GM12878 (cell line): ENCODE results near the gene PDE7B. TPM values are rescaled to one million over a fixed set of nuclear protein-coding genes. Genes with fewer than 3 reads are reported as not detected.

Experiments
- ATAC-seq: fragments of 200-7000 bp; cut with Tn5 transposase; 3 replicates; pipeline ENCODE4 v1.9.1; 2020; ENCODE audit warnings: mild to moderate bottlenecking, moderate library complexity
- BruUV-seq: library from RNA; stranded (reverse); fragments of 400-500 nt; replicated peaks from 2 replicates; lab custom pipeline; 2021; lab: Mats Ljungman, UMichigan
- CTCF ChIA-PET: fragments of 300-600 bp; sonication (Branson Sonifier 250); formaldehyde crosslinking; extraction: SDS; loops from one replicate; lab custom pipeline; 2021; ENCODE audit warnings: inconsistent platforms; lab: Yijun Ruan, JAX
- POLR2A ChIA-PET: fragments of 350-600 bp; formaldehyde crosslinking; extraction: SDS; loops from one replicate; lab custom pipeline; 2021; ENCODE audit warnings: inconsistent platforms; lab: Charles Lee
- RAD21 ChIA-PET: fragments of 300-600 bp; sonication (Branson Sonifier 250); formaldehyde crosslinking; loops from one replicate; lab custom pipeline; 2023; ENCODE audit warnings: antibody characterized with exemption; ENCODE audit not compliant: unreplicated experiment; lab: Charles Lee
- SMC1A ChIA-PET: fragments of 300-600 bp; sonication (Branson Sonifier 250); formaldehyde crosslinking; loops from one replicate; lab custom pipeline; 2023; ENCODE audit not compliant: unreplicated experiment, uncharacterized antibody; lab: Charles Lee
- DNase-seq: peaks from one replicate; pipeline ENCODE4 v3.0.0-alpha.2; 2011; ENCODE audit warnings: low read depth, low spot score
- FAIRE-seq: peaks from 3 replicates; lab custom pipeline; 2011; peaks lifted over from hg19 to GRCh38; lab: Jason Lieb, UNC
- H2AFZ ChIP-seq: 2 replicates; pipeline ENCODE4 v1.6.0; 2011; ENCODE audit warnings: low read depth, low read length, control low read depth; ENCODE audit not compliant: control insufficient read depth
- H3K27ac ChIP-seq: 2 replicates; pipeline ENCODE4 v1.5.1; 2011; ENCODE audit warnings: control low read depth; ENCODE audit not compliant: control insufficient read depth, insufficient read depth
- H3K27me3 ChIP-seq, 2 experiments: replicated peaks in 1 of 2; 2 replicates each; pipeline versions ENCODE4 v1.6.0 to v1.6.1; 2011; ENCODE audit warnings: low read length in 1 of 2; ENCODE audit not compliant: control insufficient read depth in 2 of 2, insufficient read depth in 2 of 2
- H3K36me3 ChIP-seq, 2 experiments: 2 replicates each; pipeline ENCODE4 v1.5.1; 2011; ENCODE audit warnings: low read length in 1 of 2; ENCODE audit not compliant: control insufficient read depth in 2 of 2, insufficient read depth in 2 of 2
- H3K4me1 ChIP-seq: 2 replicates; pipeline ENCODE4 v1.6.1; 2011; ENCODE audit warnings: mild to moderate bottlenecking, low read length, moderate library complexity, mixed read lengths; ENCODE audit not compliant: control insufficient read depth, insufficient read depth
- H3K4me2 ChIP-seq: 2 replicates; pipeline ENCODE4 v1.6.0; 2011; ENCODE audit warnings: control low read depth; ENCODE audit not compliant: control insufficient read depth, insufficient read depth
- H3K4me3 ChIP-seq: fragments of 200-600 bp; sonication (generic); 2 replicates; pipeline ENCODE4 v1.5.1; 2016
- H3K79me2 ChIP-seq: 2 replicates; pipeline ENCODE4 v1.6.0; 2011; ENCODE audit warnings: low read length; ENCODE audit not compliant: control insufficient read depth, insufficient read depth
- H3K9ac ChIP-seq: 2 replicates; pipeline ENCODE4 v1.8.0; 2011; ENCODE audit warnings: low read length, control low read depth, mixed read lengths; ENCODE audit not compliant: control insufficient read depth, insufficient read depth
- H3K9me3 ChIP-seq: replicated peaks from 3 replicates; pipeline ENCODE4 v1.5.1; 2011; ENCODE audit warnings: mild to moderate bottlenecking, low read length; ENCODE audit not compliant: control insufficient read depth, insufficient read depth
- H4K20me1 ChIP-seq: 2 replicates; pipeline ENCODE4 v1.6.0; 2011; ENCODE audit not compliant: control insufficient read depth, insufficient read depth
- ETV6 ChIP-seq, 2 experiments: fragments of 450-650 bp in 1 of 2; IDR thresholded peaks in 1 of 2; conservative IDR thresholded peaks in 1 of 2; 2 replicates each; pipeline ENCODE4 v1.6.1; 2014; ENCODE audit warnings: antibody characterized with exemption in 1 of 2, borderline replicate concordance in 1 of 2, low read depth in 1 of 2, mild to moderate bottlenecking in 1 of 2, moderate library complexity in 1 of 2
- HDGF ChIP-seq: fragments of 450-650 bp; IDR thresholded peaks from 2 replicates; pipeline ENCODE4 v1.6.1; 2016; ENCODE audit warnings: antibody characterized with exemption
- POLR2AphosphoS5 ChIP-seq: IDR thresholded peaks from 2 replicates; pipeline ENCODE4 v1.6.1; 2011; ENCODE audit warnings: mild to moderate bottlenecking, low read length, inconsistent platforms
- RAD51 ChIP-seq: fragments of 450-650 bp; IDR thresholded peaks from 2 replicates; pipeline ENCODE4 v1.6.1; 2016; ENCODE audit warnings: moderate library complexity, mild to moderate bottlenecking, inconsistent platforms
- RB1 ChIP-seq: fragments of 450-650 bp; formaldehyde crosslinking; IDR thresholded peaks from 2 replicates; pipeline ENCODE4 v1.6.1; 2017; ENCODE audit warnings: mild to moderate bottlenecking, borderline replicate concordance
- WGBS: methylation state at CpG from one replicate; pipeline ENCODE4 v1.1.6; 2016; ENCODE audit warnings: low lambda C conversion rate; ENCODE audit not compliant: insufficient replicate concordance, insufficient coverage; ENCODE audit errors: missing lambda C conversion rate; 5-methylcytosine and 5-hydroxymethylcytosine counted together
- in situ Hi-C: fragments of 300-500 bp; cut with MboI; formaldehyde crosslinking; loops from 9 replicates; pipeline ENCODE4 v1.14.3; 2018; ENCODE audit warnings: mixed read lengths
- intact Hi-C: fragments of 100-400 bp; cut with micrococcal nuclease; formaldehyde crosslinking; loops from one replicate; pipeline ENCODE4 v1.14.2; 2022; ENCODE audit not compliant: unreplicated experiment
- polyA plus RNA-seq, 11 experiments: library from polyadenylated mRNA; depleted of rRNA in 4 of 11; unstranded in 6 of 11; stranded (reverse) in 5 of 11; fragments of >200 nt; fragmentation: Nextera tagmentation in 4 of 11; fragmentation: Illumina TruSeq in 1 of 11; extraction: Ambion mirVana in 4 of 11; extraction: Trizol in 1 of 11; gene quantifications; 1 replicate in 1 of 11; 2 replicates in 10 of 11; pipeline versions ENCODE4 v1.2.1 to v1.2.3, GENCODE V29; 2011 to 2016; ENCODE audit warnings: inconsistent platforms in 2 of 11, missing spikeins in 2 of 11, low read depth in 1 of 11
- total RNA-seq, 4 experiments: library from RNA; depleted of rRNA in 3 of 4; stranded (reverse); fragments of >200 nt in 3 of 4; fragmentation: Illumina TruSeq in 1 of 4; extraction: Trizol in 1 of 4; gene quantifications; 2 replicates each; pipeline versions ENCODE4 v1.2.1 to v1.2.3, GENCODE V29; 2013 to 2021
- TF ChIP-seq, protein P1 (sequence below): fragments of 150-350 bp; IDR thresholded peaks from 2 replicates; pipeline ENCODE4 v1.6.1; 2014; ENCODE audit warnings: mild to moderate bottlenecking, low read depth, low read length
- TF ChIP-seq, protein P2 (sequence below): fragments of 450-650 bp; IDR thresholded peaks from 2 replicates; pipeline ENCODE4 v1.6.1; 2017; ENCODE audit warnings: borderline replicate concordance
- TF ChIP-seq, protein P3 (sequence below): fragments of 450-650 bp; IDR thresholded peaks from 2 replicates; pipeline ENCODE4 v1.6.1; 2017; ENCODE audit warnings: mild to moderate bottlenecking, moderate library complexity
- TF ChIP-seq, protein P4 (sequence below): fragments of 150-350 bp; IDR thresholded peaks from 2 replicates; pipeline ENCODE4 v1.6.1; 2016; ENCODE audit warnings: low read depth, low read length

The PDE7B gene
- total and polyA plus RNA-seq, 10 of the 15 experiments (the other 5 are each of a cell fraction or from before 2014, with no cell fraction given), result not detected

DNA sequence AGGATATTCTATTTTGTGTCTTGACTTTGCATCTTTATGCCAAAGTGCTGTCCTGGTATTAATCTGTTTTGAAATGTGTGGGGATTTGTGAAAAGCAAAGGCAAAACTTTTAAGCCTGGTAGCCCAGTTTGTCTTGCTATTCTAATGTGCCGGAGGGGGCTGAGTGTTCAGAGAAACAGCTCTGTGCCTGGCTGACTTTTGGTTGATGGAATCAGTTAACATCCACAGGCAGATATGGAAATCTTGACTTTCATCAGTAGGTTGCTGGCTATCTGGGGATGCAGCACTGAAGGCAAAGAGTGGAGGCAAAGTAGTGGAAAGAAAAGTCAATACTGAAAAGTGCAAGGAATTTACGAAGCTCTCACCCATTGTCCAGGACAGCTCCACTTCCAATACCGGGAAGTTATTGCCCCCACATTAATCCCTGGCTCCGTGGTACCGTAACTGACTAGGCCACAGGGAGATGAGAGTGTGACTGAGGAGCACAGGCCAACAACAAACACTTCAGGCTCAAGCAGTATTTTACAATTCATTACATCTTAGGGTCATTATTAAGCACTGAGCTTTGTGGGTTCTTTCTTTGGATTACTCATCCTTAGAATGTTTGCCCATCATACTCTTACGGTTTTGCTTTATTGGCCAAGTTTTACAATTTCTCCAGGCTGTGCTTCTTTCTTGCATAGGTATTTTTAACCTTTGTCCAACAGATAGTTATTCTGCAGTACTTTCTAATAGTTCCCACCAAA lies 234.0 kb downstream of the PDE7B start (continued):
- TF ChIP-seq, protein P1, sequence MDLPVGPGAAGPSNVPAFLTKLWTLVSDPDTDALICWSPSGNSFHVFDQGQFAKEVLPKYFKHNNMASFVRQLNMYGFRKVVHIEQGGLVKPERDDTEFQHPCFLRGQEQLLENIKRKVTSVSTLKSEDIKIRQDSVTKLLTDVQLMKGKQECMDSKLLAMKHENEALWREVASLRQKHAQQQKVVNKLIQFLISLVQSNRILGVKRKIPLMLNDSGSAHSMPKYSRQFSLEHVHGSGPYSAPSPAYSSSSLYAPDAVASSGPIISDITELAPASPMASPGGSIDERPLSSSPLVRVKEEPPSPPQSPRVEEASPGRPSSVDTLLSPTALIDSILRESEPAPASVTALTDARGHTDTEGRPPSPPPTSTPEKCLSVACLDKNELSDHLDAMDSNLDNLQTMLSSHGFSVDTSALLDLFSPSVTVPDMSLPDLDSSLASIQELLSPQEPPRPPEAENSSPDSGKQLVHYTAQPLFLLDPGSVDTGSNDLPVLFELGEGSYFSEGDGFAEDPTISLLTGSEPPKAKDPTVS, result no peak
- TF ChIP-seq, all 136 proteins: peak for 0

DNA sequence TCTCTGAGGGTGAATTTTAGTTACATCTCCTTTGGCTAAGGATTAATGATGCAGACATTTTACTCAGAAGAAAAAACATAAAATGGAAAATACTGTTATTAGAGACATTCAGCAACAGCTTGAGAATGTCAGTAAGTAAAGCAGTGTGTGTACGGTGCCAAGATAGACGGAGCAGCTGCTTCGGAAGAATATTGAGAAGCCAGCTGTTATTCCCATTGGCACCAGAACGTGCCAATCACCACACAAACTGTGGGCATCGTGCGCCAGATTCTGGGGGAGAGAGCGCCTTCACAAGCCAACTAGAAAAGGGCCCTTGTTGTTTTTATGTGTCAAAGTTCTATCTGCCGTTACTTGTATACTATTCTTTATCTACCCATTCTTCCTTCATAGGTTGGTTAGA lies 235.2 kb downstream of the PDE7B start:
- no peak overlapping the region for H3K27ac ChIP-seq
- no TSS peak for BruUV-seq
- H3K9ac ChIP-seq, result no peak overlapping the region
- POLR2A ChIA-PET, result no interaction called here
- H3K36me3 ChIP-seq, result no peaks in the 10 kb centered on the region
- H3K27me3 ChIP-seq, result peaks cover 0 to 2% of the 10 kb centered on the region in 2 experiments; a peak in 1 of 4 replicates
- 66% methylated on average over 8 of the region's 8 CpGs for WGBS
- H2AFZ ChIP-seq, result no peak overlapping the region
- H3K9me3 ChIP-seq, result no peaks in the 10 kb centered on the region
- SMC1A ChIA-PET, result no interaction called here
- H3K79me2 ChIP-seq, result no peaks in the 10 kb centered on the region
- H3K4me1 ChIP-seq, result no peaks in the 10 kb centered on the region
- FAIRE-seq, result no peak
- no peak for DNase-seq
- in situ Hi-C loops, result no loop called here
- ATAC-seq, result no peak
- RAD21 ChIA-PET, result no interaction called here
- CTCF ChIA-PET, result no interaction called here
- no peak overlapping the region for H3K4me2 ChIP-seq
- H3K4me3 ChIP-seq, result no peak overlapping the region
- no peaks in the 10 kb centered on the region for H4K20me1 ChIP-seq
- intact Hi-C loops, result no loop called here
- TF ChIP-seq ETV6 (conservative IDR thresholded peaks at IDR 0.05 in 1 of 2, IDR thresholded peaks at IDR 0.05 in 1 of 2; ENCODE audit: borderline replicate concordance in 1 of 2, low read depth in 1 of 2), result no peak
- TF ChIP-seq HDGF, result no peak
- TF ChIP-seq, protein P2, sequence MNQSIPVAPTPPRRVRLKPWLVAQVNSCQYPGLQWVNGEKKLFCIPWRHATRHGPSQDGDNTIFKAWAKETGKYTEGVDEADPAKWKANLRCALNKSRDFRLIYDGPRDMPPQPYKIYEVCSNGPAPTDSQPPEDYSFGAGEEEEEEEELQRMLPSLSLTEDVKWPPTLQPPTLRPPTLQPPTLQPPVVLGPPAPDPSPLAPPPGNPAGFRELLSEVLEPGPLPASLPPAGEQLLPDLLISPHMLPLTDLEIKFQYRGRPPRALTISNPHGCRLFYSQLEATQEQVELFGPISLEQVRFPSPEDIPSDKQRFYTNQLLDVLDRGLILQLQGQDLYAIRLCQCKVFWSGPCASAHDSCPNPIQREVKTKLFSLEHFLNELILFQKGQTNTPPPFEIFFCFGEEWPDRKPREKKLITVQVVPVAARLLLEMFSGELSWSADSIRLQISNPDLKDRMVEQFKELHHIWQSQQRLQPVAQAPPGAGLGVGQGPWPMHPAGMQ, result no peak
- TF ChIP-seq RAD51, result no peak
- TF ChIP-seq, protein P3, sequence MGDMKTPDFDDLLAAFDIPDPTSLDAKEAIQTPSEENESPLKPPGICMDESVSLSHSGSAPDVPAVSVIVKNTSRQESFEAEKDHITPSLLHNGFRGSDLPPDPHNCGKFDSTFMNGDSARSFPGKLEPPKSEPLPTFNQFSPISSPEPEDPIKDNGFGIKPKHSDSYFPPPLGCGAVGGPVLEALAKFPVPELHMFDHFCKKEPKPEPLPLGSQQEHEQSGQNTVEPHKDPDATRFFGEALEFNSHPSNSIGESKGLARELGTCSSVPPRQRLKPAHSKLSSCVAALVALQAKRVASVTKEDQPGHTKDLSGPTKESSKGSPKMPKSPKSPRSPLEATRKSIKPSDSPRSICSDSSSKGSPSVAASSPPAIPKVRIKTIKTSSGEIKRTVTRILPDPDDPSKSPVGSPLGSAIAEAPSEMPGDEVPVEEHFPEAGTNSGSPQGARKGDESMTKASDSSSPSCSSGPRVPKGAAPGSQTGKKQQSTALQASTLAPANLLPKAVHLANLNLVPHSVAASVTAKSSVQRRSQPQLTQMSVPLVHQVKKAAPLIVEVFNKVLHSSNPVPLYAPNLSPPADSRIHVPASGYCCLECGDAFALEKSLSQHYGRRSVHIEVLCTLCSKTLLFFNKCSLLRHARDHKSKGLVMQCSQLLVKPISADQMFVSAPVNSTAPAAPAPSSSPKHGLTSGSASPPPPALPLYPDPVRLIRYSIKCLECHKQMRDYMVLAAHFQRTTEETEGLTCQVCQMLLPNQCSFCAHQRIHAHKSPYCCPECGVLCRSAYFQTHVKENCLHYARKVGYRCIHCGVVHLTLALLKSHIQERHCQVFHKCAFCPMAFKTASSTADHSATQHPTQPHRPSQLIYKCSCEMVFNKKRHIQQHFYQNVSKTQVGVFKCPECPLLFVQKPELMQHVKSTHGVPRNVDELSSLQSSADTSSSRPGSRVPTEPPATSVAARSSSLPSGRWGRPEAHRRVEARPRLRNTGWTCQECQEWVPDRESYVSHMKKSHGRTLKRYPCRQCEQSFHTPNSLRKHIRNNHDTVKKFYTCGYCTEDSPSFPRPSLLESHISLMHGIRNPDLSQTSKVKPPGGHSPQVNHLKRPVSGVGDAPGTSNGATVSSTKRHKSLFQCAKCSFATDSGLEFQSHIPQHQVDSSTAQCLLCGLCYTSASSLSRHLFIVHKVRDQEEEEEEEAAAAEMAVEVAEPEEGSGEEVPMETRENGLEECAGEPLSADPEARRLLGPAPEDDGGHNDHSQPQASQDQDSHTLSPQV, result no peak
- TF ChIP-seq, protein P4, sequence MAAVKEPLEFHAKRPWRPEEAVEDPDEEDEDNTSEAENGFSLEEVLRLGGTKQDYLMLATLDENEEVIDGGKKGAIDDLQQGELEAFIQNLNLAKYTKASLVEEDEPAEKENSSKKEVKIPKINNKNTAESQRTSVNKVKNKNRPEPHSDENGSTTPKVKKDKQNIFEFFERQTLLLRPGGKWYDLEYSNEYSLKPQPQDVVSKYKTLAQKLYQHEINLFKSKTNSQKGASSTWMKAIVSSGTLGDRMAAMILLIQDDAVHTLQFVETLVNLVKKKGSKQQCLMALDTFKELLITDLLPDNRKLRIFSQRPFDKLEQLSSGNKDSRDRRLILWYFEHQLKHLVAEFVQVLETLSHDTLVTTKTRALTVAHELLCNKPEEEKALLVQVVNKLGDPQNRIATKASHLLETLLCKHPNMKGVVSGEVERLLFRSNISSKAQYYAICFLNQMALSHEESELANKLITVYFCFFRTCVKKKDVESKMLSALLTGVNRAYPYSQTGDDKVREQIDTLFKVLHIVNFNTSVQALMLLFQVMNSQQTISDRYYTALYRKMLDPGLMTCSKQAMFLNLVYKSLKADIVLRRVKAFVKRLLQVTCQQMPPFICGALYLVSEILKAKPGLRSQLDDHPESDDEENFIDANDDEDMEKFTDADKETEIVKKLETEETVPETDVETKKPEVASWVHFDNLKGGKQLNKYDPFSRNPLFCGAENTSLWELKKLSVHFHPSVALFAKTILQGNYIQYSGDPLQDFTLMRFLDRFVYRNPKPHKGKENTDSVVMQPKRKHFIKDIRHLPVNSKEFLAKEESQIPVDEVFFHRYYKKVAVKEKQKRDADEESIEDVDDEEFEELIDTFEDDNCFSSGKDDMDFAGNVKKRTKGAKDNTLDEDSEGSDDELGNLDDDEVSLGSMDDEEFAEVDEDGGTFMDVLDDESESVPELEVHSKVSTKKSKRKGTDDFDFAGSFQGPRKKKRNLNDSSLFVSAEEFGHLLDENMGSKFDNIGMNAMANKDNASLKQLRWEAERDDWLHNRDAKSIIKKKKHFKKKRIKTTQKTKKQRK, result no peak
- no peak for TF ChIP-seq POLR2AphosphoS5
- TF ChIP-seq RB1, result no peak
